A673 (cell line): ENCODE results near the gene PIGU. TPM values are rescaled to one million over a fixed set of nuclear protein-coding genes. Genes with fewer than 3 reads are reported as not detected.

Experiments used
- BruUV-seq: library from RNA; stranded (reverse); fragments of 400-500 nt; replicated peaks from 2 replicates; lab custom pipeline; 2021; lab: Mats Ljungman, UMichigan
- CTCF ChIA-PET: fragments of 300-600 bp; sonication (Branson Sonifier 250); formaldehyde crosslinking; loops from one replicate; lab custom pipeline; 2022; ENCODE audit warnings: antibody characterized with exemption; lab: Charles Lee
- POLR2A ChIA-PET: fragments of 300-600 bp; sonication (Branson Sonifier 250); formaldehyde crosslinking; loops from one replicate; lab custom pipeline; 2022; ENCODE audit warnings: antibody characterized with exemption; ENCODE audit not compliant: low non-redundant PET; lab: Charles Lee
- DNase-seq: peaks from one replicate; pipeline ENCODE4 v3.0.0-alpha.2; 2015; ENCODE audit warnings: low spot score
- H3K27ac ChIP-seq: fragments of 200-600 bp; sonication (generic); 2 replicates; pipeline ENCODE4 v1.5.1; 2016; ENCODE audit warnings: mixed run types, low read depth, mild to moderate bottlenecking, mixed read lengths, antibody characterized with exemption, low read length; ENCODE audit not compliant: poor library complexity, severe bottlenecking
- H3K27me3 ChIP-seq: fragments of 200-600 bp; sonication (generic); replicated peaks from 2 replicates; pipeline ENCODE4 v1.6.1; 2017; ENCODE audit warnings: mixed run types, low read depth, mild to moderate bottlenecking, mixed read lengths, antibody characterized with exemption, low read length; ENCODE audit not compliant: insufficient read depth, poor library complexity
- H3K36me3 ChIP-seq: fragments of 200-600 bp; sonication (generic); 2 replicates; pipeline ENCODE4 v1.6.1; 2016; ENCODE audit warnings: mixed run types, mild to moderate bottlenecking, mixed read lengths, antibody characterized with exemption, low read length; ENCODE audit not compliant: insufficient read depth, poor library complexity, severe bottlenecking
- H3K4me1 ChIP-seq: fragments of 200-600 bp; sonication (generic); 2 replicates; pipeline ENCODE4 v1.6.1; 2017; ENCODE audit warnings: mixed run types, mild to moderate bottlenecking, mixed read lengths, antibody characterized with exemption, low read length; ENCODE audit not compliant: insufficient read depth, poor library complexity, severe bottlenecking
- H3K4me3 ChIP-seq: fragments of 200-600 bp; sonication (generic); 2 replicates; pipeline ENCODE4 v1.5.1; 2016; ENCODE audit warnings: low read depth, mixed run types, mild to moderate bottlenecking, mixed read lengths, low read length; ENCODE audit not compliant: poor library complexity, severe bottlenecking
- H3K9me3 ChIP-seq: fragments of 200-600 bp; sonication (generic); 2 replicates; pipeline ENCODE4 v1.6.1; 2016; ENCODE audit warnings: mixed run types, low read depth, mild to moderate bottlenecking, mixed read lengths, antibody characterized with exemption, low read length; ENCODE audit not compliant: poor library complexity, severe bottlenecking
- CTCF ChIP-seq: fragments of 300-800, 200-600 bp; sonication (generic); conservative IDR thresholded peaks from 2 replicates; pipeline ENCODE4 v1.5.1; 2017; ENCODE audit warnings: low read depth, mild to moderate bottlenecking, antibody characterized with exemption, low read length, moderate library complexity, mixed read lengths
- EZH2 ChIP-seq: fragments of 200-600 bp; sonication (generic); IDR thresholded peaks from 2 replicates; pipeline ENCODE4 v1.6.1; 2017; ENCODE audit warnings: borderline replicate concordance, low read depth, mild to moderate bottlenecking, mixed read lengths, antibody characterized with exemption, low read length; ENCODE audit not compliant: poor library complexity, severe bottlenecking
- intact Hi-C: fragments of 100-400 bp; cut with micrococcal nuclease; formaldehyde crosslinking; loops from one replicate; pipeline ENCODE4 v1.10.0; 2022; ENCODE audit not compliant: unreplicated experiment
- total RNA-seq: library from RNA; stranded (reverse); gene quantifications from 2 replicates; pipeline ENCODE4 v1.2.3, GENCODE V29; 2021

Gene PIGU
- total RNA-seq, 1 experiment from 2014 or later: 31.4 TPM

GRCh38 chr20:34539756-34540155 is 137.1 kb downstream of the PIGU start:
- DNase-seq: no peak
- Histone ChIP-seq H3K4me3 (no peak overlapping the region), H3K36me3 (peaks cover 41% of the 10 kb centered on the region), H3K9me3 (no peaks in the 10 kb centered on the region), H3K27ac (no peak overlapping the region), H3K27me3 (no peaks in the 10 kb centered on the region), H3K4me1 (no peaks in the 10 kb centered on the region)
- ChIA-PET CTCF (interaction anchor here (0.6 to 0.7 kb wide), 2 partner anchors 47 to 128 kb away, joined by 3 to 4 read pairs; no protein-coding TSS in a partner anchor), POLR2A (no interaction called here)
- BruUV-seq: no TSS peak
- TF ChIP-seq EZH2 (no peak), CTCF (no peak)
- intact Hi-C loops: loop anchor here (5.0 kb wide), 2 partner anchors 168 to 228 kb away; no protein-coding TSS in a partner anchor

GRCh38 chr20:34538671-34539123 is 138.2 kb downstream of the PIGU start:
- no peaks in the 10 kb centered on the region for H3K4me1 ChIP-seq
- DNase-seq: peak; percentile 45
- intact Hi-C loops: loop anchor here (5.0 kb wide), 2 partner anchors 169 to 229 kb away; no protein-coding TSS in a partner anchor
- no peak for TF ChIP-seq EZH2
- peak; percentile 67 for TF ChIP-seq CTCF
- ChIA-PET POLR2A (no interaction called here), CTCF (interaction anchor here (0.6 to 0.7 kb wide), 2 partner anchors 16 to 231 kb away, joined by 3 read pairs; no protein-coding TSS in a partner anchor)
- peaks cover 48% of the 10 kb centered on the region for H3K36me3 ChIP-seq
- H3K9me3 ChIP-seq: no peaks in the 10 kb centered on the region
- BruUV-seq: no TSS peak
- no peak overlapping the region for H3K27ac ChIP-seq
- no peaks in the 10 kb centered on the region for H3K27me3 ChIP-seq
- no peak overlapping the region for H3K4me3 ChIP-seq

GRCh38 chr20:34537651-34538050 is 139.2 kb downstream of the PIGU start:
- Histone ChIP-seq H3K4me1 (no peaks in the 10 kb centered on the region), H3K4me3 (no peak overlapping the region), H3K36me3 (peaks cover 53% of the 10 kb centered on the region), H3K27me3 (no peaks in the 10 kb centered on the region), H3K9me3 (no peaks in the 10 kb centered on the region), H3K27ac (no peak overlapping the region)
- POLR2A ChIA-PET: no interaction called here
- intact Hi-C loops: loop anchor here (5.0 kb wide), 2 partner anchors 170 to 230 kb away; no protein-coding TSS in a partner anchor
- CTCF ChIA-PET: interaction anchor here (0.7 kb wide), 1 partner anchor 232 kb away, joined by 4 read pairs; no protein-coding TSS in a partner anchor
- no peak for DNase-seq
- no peak for TF ChIP-seq CTCF
- TF ChIP-seq EZH2: no peak
- no TSS peak for BruUV-seq
